UCSD-AML1 (cell line): ENCODE results near the gene FHIT.

Experiments used
- DNase-seq: peaks from one replicate; lab custom pipeline; 2025; ENCODE audit not compliant: unreplicated experiment; lab: John Stamatoyannopoulos, UW

Gene FHIT

GRCh38 chr3:59710554-59710953, 1540.7 kb downstream of the FHIT start:
- DNase-seq: no peak

GRCh38 chr3:59709702-59710553, 1541.3 kb downstream of the FHIT start:
- peak; percentile 70 for DNase-seq

- DNase-seq: no peak
Measured at GRCh38 chr3:59708202-59708601, 1543.0 kb downstream of the FHIT start.

- DNase-seq: no peak
Measured at GRCh38 chr3:59704292-59704691, 1547.0 kb downstream of the FHIT start.

- DNase-seq: no peak
Measured at GRCh38 chr3:59699648-59700320, 1551.5 kb downstream of the FHIT start.
